Loucy (cell line): ENCODE results near the gene PAGE1.
"Not testable (repeated sequence)": the region's sequence is repeated elsewhere in the genome, so short reads cannot be mapped to it uniquely, and the experiment has no call there.

Experiments
- H2AFZ ChIP-seq: fragments of 200-600 bp; sonication (generic); 2 replicates; pipeline ENCODE4 v1.6.0; 2016; ENCODE audit warnings: antibody characterized with exemption, mild to moderate bottlenecking, low read length, moderate library complexity
- H3F3A ChIP-seq: fragments of 200-600 bp; 2 replicates; pipeline ENCODE4 v1.6.0; 2016; ENCODE audit warnings: antibody characterized with exemption, low read depth, mild to moderate bottlenecking
- H3K27me3 ChIP-seq: fragments of 200-600 bp; sonication (generic); 2 replicates; pipeline ENCODE4 v1.6.1; 2014; ENCODE audit warnings: low read length, mild to moderate bottlenecking; ENCODE audit not compliant: insufficient read depth, poor library complexity, severe bottlenecking
- H3K36me3 ChIP-seq: fragments of 200-600 bp; sonication (generic); 2 replicates; pipeline ENCODE4 v1.6.1; 2016; ENCODE audit warnings: low read length; ENCODE audit not compliant: insufficient read depth
- H3K4me1 ChIP-seq: fragments of 200-600 bp; sonication (generic); 2 replicates; pipeline ENCODE4 v1.5.1; 2014; ENCODE audit warnings: low read length, mild to moderate bottlenecking; ENCODE audit not compliant: insufficient read depth, poor library complexity, severe bottlenecking
- H3K4me2 ChIP-seq: fragments of 200-600 bp; sonication (generic); 2 replicates; pipeline ENCODE4 v1.6.0; 2014; ENCODE audit warnings: antibody characterized with exemption, low read length, low read depth, mild to moderate bottlenecking; ENCODE audit not compliant: poor library complexity, severe bottlenecking
- H3K4me3 ChIP-seq: fragments of 200-600 bp; sonication (generic); 2 replicates; pipeline ENCODE4 v1.5.1; 2014; ENCODE audit warnings: low read length, mild to moderate bottlenecking, mixed read lengths; ENCODE audit not compliant: poor library complexity, severe bottlenecking
- H3K79me2 ChIP-seq: fragments of 200-600 bp; sonication (generic); 2 replicates; pipeline ENCODE4 v1.6.1; 2014; ENCODE audit warnings: low read length; ENCODE audit not compliant: insufficient read depth
- H3K9ac ChIP-seq: fragments of 200-600 bp; sonication (generic); 2 replicates; pipeline ENCODE4 v1.6.0; 2014; ENCODE audit warnings: mild to moderate bottlenecking, low read depth, low read length, moderate library complexity; ENCODE audit not compliant: poor library complexity, severe bottlenecking
- H3K9me2 ChIP-seq: fragments of 200-600 bp; sonication (generic); replicated peaks from 2 replicates; pipeline ENCODE4 v1.6.1; 2016; ENCODE audit warnings: low read depth, low read length, mixed read lengths
- H3K9me3 ChIP-seq: fragments of 200-600 bp; sonication (generic); 2 replicates; pipeline ENCODE4 v1.6.1; 2014; ENCODE audit warnings: mild to moderate bottlenecking, antibody characterized with exemption, low read length, low read depth; ENCODE audit not compliant: insufficient read depth
- H4K20me1 ChIP-seq: fragments of 200-600 bp; sonication (generic); 2 replicates; pipeline ENCODE4 v1.6.0; 2014; ENCODE audit warnings: antibody characterized with exemption, low read length, mild to moderate bottlenecking; ENCODE audit not compliant: insufficient read depth, poor library complexity, severe bottlenecking
- CTCF ChIP-seq: fragments of 200-600 bp; sonication (generic); conservative IDR thresholded peaks from 2 replicates; pipeline ENCODE4 v1.5.1; 2014; ENCODE audit warnings: mild to moderate bottlenecking, antibody characterized with exemption, low read length
- EZH2phosphoT487 ChIP-seq: fragments of 200-600 bp; IDR thresholded peaks from 2 replicates; pipeline ENCODE4 v1.6.1; 2018; ENCODE audit warnings: antibody characterized with exemption, mild to moderate bottlenecking, moderate library complexity, borderline replicate concordance

PAGE1 gene

GRCh38 chrX:49726966-49727365, 31.2 kb upstream of the PAGE1 start:
- Histone ChIP-seq H3K4me2 (no peak overlapping the region), H4K20me1 (no peaks in the 10 kb centered on the region), H3K27me3 (no peaks in the 10 kb centered on the region), H3K4me1 (no peaks in the 10 kb centered on the region), H2AFZ (no peak overlapping the region), H3F3A (no peaks in the 10 kb centered on the region), H3K4me3 (no peak overlapping the region), H3K36me3 (no peaks in the 10 kb centered on the region), H3K79me2 (no peaks in the 10 kb centered on the region), H3K9me3 (no peaks in the 10 kb centered on the region), H3K9me2 (no peaks in the 10 kb centered on the region), H3K9ac (no peak overlapping the region)
- TF ChIP-seq CTCF (no peak), EZH2phosphoT487 (no peak)

- Histone ChIP-seq H3K4me2 (no peak overlapping the region), H3K36me3 (no peaks in the 10 kb centered on the region), H3K9me3 (no peaks in the 10 kb centered on the region), H3K9me2 (no peaks in the 10 kb centered on the region), H4K20me1 (no peaks in the 10 kb centered on the region), H3K4me1 (no peaks in the 10 kb centered on the region), H2AFZ (no peak overlapping the region), H3K9ac (no peak overlapping the region), H3K27me3 (no peaks in the 10 kb centered on the region), H3F3A (no peaks in the 10 kb centered on the region), H3K79me2 (no peaks in the 10 kb centered on the region), H3K4me3 (no peak overlapping the region)
- TF ChIP-seq EZH2phosphoT487 (no peak), CTCF (no peak)
Measured at GRCh38 chrX:49725923-49726904, 30.4 kb upstream of the PAGE1 start.

GRCh38 chrX:49725401-49725800, 29.6 kb upstream of the PAGE1 start:
- no peak overlapping the region for H3K4me2 ChIP-seq
- no peak overlapping the region for H3K9ac ChIP-seq
- H3K9me3 ChIP-seq: no peaks in the 10 kb centered on the region
- H3K4me3 ChIP-seq: no peak overlapping the region
- H3K9me2 ChIP-seq: no peaks in the 10 kb centered on the region
- no peaks in the 10 kb centered on the region for H3F3A ChIP-seq
- H2AFZ ChIP-seq: no peak overlapping the region
- H3K36me3 ChIP-seq: no peaks in the 10 kb centered on the region
- TF ChIP-seq EZH2phosphoT487 (no peak), CTCF (no peak)
- H3K4me1 ChIP-seq: no peaks in the 10 kb centered on the region
- no peaks in the 10 kb centered on the region for H4K20me1 ChIP-seq
- no peaks in the 10 kb centered on the region for H3K79me2 ChIP-seq
- H3K27me3 ChIP-seq: no peaks in the 10 kb centered on the region

- H3K4me1 ChIP-seq, H3K27me3 ChIP-seq, H3K4me2 ChIP-seq, H3K9me3 ChIP-seq, H3K9me2 ChIP-seq, H3F3A ChIP-seq, H3K9ac ChIP-seq, H3K36me3 ChIP-seq, H3K4me3 ChIP-seq, H2AFZ ChIP-seq, H4K20me1 ChIP-seq, H3K79me2 ChIP-seq: not testable (repeated sequence)
Measured at GRCh38 chrX:49720106-49720505, 24.3 kb upstream of the PAGE1 start.
